Mucosa of rectum (tissue), 2 donors: Measurements from ENCODE around the gene WNT9B.

Source experiments
- H3K27ac ChIP-seq, 2 donors: one replicate each; pipeline ENCODE4 v1.7.0; 2013; ENCODE audit warnings: inconsistent platforms in 2 of 2, low read depth in 2 of 2, low read length in 2 of 2
- H3K27me3 ChIP-seq, 2 donors: one replicate each; pipeline ENCODE4 v1.7.0; 2013; ENCODE audit warnings: low read length in 2 of 2; ENCODE audit not compliant: control insufficient read depth in 2 of 2, insufficient read depth in 2 of 2
- H3K36me3 ChIP-seq, 2 donors: one replicate each; pipeline ENCODE4 v1.7.0; 2013; ENCODE audit warnings: low read length in 2 of 2; ENCODE audit not compliant: control insufficient read depth in 2 of 2, insufficient read depth in 2 of 2
- H3K4me1 ChIP-seq, 2 donors: one replicate each; pipeline ENCODE4 v1.7.0; 2013; ENCODE audit warnings: low read length in 2 of 2, mild to moderate bottlenecking in 1 of 2; ENCODE audit not compliant: control insufficient read depth in 2 of 2, insufficient read depth in 2 of 2
- H3K4me3 ChIP-seq, 2 donors: one replicate each; pipeline ENCODE4 v1.7.0; 2013; ENCODE audit warnings: low read length in 2 of 2
- H3K9ac ChIP-seq, 2 donors: one replicate each; pipeline ENCODE4 v1.7.0; 2013; ENCODE audit warnings: low read length in 2 of 2, low read depth in 1 of 2, mild to moderate bottlenecking in 1 of 2
- H3K9me3 ChIP-seq, 2 donors: one replicate each; pipeline ENCODE4 v1.7.0; 2013; ENCODE audit warnings: low read length in 2 of 2; ENCODE audit not compliant: control insufficient read depth in 2 of 2
- donor health status: healthy.
- donor health status: Normal muscosa, but diverticular disease.

WNT9B gene

DNA sequence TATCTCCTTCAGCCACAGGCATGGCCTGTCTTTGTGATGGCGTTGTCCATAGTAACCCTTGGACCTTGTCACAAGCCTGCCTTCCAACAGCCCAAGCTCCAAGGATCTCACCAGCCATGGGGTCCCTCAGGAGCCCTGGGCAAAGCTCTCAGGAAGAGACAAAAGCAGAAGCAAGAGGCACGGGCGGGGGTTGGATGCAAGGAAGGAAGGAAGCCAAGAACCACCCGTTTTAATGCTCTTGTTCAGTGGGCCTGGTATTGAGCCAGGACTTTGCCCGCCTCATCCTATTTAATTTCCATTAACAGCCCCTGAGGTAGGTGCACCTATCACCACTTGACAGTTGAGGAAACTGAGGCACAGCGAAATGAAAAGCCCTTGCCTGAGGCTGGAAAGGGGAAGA is 39.3 kb downstream of the WNT9B start:
- H3K27me3 ChIP-seq, result peaks cover 13 to 15% of the 10 kb centered on the region in 2 donors
- H3K4me3 ChIP-seq, result no peak overlapping the region

DNA sequence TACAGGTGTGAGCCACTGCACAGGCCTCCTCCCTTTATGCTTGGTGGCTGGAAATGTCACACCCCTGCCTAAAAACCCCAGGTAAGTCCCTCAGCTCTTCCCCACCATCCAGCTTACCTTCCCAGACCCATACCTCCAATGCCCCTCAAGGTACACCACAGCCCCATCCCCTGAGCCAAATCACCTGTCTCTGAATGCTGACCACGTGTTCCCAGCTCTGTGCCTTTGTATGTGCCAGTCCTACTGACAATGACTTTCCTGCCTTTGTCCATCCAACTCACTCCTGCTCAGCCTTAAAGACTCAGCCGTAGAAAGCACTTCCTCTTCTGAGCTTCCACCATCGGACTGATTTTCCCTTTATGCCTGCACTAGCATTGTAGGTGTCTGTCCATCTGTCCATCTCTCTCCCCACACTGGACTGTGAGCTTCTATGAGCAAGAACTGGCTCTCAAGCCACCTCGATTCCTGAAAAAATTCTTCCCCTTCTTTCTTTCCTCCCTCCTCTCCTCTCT is 40.9 kb downstream of the WNT9B start:
- Histone ChIP-seq H3K36me3 (no peaks in the 10 kb centered on the region), H3K4me3 (no peak overlapping the region), H3K9me3 (no peaks in the 10 kb centered on the region), H3K9ac (no peak overlapping the region), H3K27ac (no peak overlapping the region), H3K27me3 (peaks cover 13 to 14% of the 10 kb centered on the region in 2 donors), H3K4me1 (no peaks in the 10 kb centered on the region)

More for the DNA sequence above, 39.3 kb downstream of the WNT9B start:
- Histone ChIP-seq H3K9me3 (no peaks in the 10 kb centered on the region), H3K27ac (no peak overlapping the region), H3K4me1 (no peaks in the 10 kb centered on the region), H3K9ac (no peak overlapping the region), H3K36me3 (no peaks in the 10 kb centered on the region)

DNA sequence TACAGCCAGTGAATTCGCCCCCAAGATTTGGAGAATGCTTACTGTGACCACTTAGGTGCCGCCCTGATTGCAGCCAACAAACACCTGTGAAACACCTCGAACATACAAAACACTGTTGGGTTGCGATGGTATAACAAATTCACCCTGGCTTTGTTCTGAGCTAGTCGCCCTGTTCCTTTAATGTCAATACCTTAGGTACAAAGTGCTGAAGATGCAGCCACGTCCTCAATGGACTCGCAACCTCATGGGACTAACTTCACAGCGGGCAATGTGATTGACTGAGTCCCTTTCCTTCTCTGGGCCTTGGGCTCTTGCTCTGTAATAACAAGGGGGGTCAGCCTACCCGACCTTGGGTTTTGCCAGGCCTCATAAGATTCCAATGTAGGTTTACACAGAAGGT is 42.6 kb downstream of the WNT9B start:
- no peaks in the 10 kb centered on the region for H3K4me1 ChIP-seq
- no peak overlapping the region for H3K4me3 ChIP-seq
- H3K9me3 ChIP-seq, result no peaks in the 10 kb centered on the region
- H3K27ac ChIP-seq, result no peak overlapping the region
- no peak overlapping the region for H3K9ac ChIP-seq
- no peaks in the 10 kb centered on the region for H3K36me3 ChIP-seq
- peaks cover 9 to 12% of the 10 kb centered on the region in 2 donors for H3K27me3 ChIP-seq

DNA sequence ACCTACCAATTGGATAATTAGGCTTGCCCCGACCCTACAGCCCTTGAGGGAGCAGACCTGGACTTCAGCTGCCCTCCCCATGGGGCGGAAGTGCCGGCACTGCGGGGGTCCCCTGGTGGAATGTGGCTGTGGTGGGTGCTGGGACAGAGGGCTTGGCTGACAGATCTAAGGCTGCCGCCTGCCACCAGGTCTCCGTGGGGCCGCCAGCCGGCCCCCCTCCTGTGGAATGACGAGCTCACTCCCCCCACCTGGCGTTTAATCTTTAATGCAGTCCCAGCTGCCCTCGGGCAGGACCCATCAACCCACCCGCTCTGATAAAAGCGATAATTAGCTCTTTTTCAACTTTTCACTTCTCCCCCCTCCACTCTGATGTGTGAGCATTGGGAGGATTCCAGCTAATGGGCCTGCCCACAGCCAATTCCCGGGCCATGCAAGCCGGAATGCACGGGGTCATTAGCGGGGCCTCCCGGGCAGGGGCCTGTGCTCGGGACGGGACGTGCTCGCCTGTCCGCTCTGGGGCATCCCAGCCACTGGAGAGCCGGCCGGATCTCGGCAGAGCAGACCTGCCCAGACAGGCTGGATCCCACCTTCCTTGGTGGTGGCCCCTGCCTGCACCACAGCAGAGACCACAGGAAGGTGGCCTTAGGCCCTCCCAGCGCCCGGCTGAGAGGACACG is 43.2 kb downstream of the WNT9B start:
- Histone ChIP-seq H3K36me3 (no peaks in the 10 kb centered on the region), H3K9ac (no peak overlapping the region), H3K27ac (no peak overlapping the region), H3K9me3 (no peaks in the 10 kb centered on the region), H3K4me1 (no peaks in the 10 kb centered on the region), H3K4me3 (no peak overlapping the region), H3K27me3 (peaks cover 5 to 8% of the 10 kb centered on the region in 2 donors)

GRCh38 chr17:46895171-46895570 is 43.8 kb downstream of the WNT9B start:
- Histone ChIP-seq H3K4me3 (no peak overlapping the region), H3K27ac (no peak overlapping the region), H3K9ac (no peak overlapping the region), H3K27me3 (peaks cover 5 to 8% of the 10 kb centered on the region in 2 donors), H3K36me3 (no peaks in the 10 kb centered on the region), H3K9me3 (no peaks in the 10 kb centered on the region), H3K4me1 (no peaks in the 10 kb centered on the region)

DNA sequence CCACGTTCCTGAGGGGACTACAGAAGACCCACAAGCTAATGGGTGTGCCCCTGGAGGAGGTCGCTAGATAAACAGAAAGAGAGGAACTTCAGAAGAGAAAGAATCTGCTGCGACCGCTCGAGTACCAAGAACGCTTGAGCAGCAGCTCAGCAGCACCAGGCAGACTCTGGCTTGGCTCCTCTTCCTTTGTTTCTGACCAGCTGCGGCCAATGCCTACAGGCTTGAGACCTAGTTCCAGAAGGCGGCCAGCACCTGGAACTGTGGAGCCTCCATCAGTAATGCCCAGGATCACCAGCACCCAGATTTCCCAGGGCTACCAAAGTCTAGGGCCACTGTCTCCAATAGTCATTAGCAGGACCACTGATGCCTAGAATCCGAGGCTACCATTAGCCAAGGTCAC is 45.6 kb downstream of the WNT9B start:
- no peaks in the 10 kb centered on the region for H3K4me1 ChIP-seq
- H3K27me3 ChIP-seq, result peaks cover 4 to 5% of the 10 kb centered on the region in 2 donors
- H3K9ac ChIP-seq, result no peak overlapping the region
- H3K9me3 ChIP-seq, result no peaks in the 10 kb centered on the region
- no peak overlapping the region for H3K27ac ChIP-seq
- no peak overlapping the region for H3K4me3 ChIP-seq
- H3K36me3 ChIP-seq, result no peaks in the 10 kb centered on the region

- no peak overlapping the region for H3K27ac ChIP-seq
- H3K9me3 ChIP-seq, result no peaks in the 10 kb centered on the region
- H3K9ac ChIP-seq, result no peak overlapping the region
- no peaks in the 10 kb centered on the region for H3K4me1 ChIP-seq
- peaks cover 0 to 1% of the 10 kb centered on the region in 2 donors for H3K27me3 ChIP-seq
- no peaks in the 10 kb centered on the region for H3K36me3 ChIP-seq
- no peak overlapping the region for H3K4me3 ChIP-seq
Observed at GRCh38 chr17:46898364-46898763, 47.0 kb downstream of the WNT9B start.

DNA sequence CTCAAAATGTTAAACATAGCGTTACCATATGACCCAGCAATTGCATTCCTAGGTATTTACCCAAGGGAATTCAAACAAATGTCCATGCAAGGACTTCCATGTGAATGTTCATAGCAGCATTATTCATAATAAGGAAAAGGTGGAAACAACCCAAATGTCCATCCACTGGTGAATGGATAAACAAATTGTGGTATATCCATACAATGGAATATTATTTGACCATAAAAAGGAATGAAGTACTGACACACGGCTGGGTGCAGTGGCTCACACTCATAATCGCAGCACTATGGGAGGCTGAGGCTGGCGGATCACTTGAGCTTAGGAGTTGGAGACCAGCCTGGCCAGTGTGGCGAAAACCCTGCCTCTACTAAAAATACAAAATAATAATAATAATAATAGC is 47.5 kb downstream of the WNT9B start:
- H3K4me3 ChIP-seq, result no peak overlapping the region

DNA sequence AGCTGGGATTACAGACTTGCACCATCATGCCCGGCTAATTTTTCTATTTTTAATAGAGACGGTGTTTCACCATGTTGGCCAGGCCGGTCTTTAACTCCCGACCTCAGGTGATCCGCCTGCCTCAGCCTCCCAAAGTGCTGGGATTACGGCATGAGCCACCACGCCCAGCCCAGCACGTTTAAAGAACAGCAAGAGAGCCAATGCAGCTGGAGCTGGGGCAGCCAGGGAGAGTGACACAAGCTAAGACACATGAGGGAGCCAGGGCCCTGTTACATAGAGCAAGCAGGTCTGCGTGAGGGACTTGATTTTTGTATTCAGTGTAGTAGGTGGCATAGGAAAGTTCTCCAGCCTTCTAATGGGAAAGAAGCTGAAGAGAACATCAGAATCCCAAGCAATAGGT is 49.9 kb downstream of the WNT9B start:
- no peaks in the 10 kb centered on the region for H3K27me3 ChIP-seq
- H3K4me1 ChIP-seq, result no peaks in the 10 kb centered on the region
- H3K36me3 ChIP-seq, result no peaks in the 10 kb centered on the region
- no peak overlapping the region for H3K27ac ChIP-seq
- no peak overlapping the region for H3K4me3 ChIP-seq
- no peaks in the 10 kb centered on the region for H3K9me3 ChIP-seq
- no peak overlapping the region for H3K9ac ChIP-seq

More for the DNA sequence above, 47.5 kb downstream of the WNT9B start:
- H3K27me3 ChIP-seq, result no peaks in the 10 kb centered on the region
- no peaks in the 10 kb centered on the region for H3K4me1 ChIP-seq
- no peaks in the 10 kb centered on the region for H3K36me3 ChIP-seq
- no peak overlapping the region for H3K9ac ChIP-seq
- no peaks in the 10 kb centered on the region for H3K9me3 ChIP-seq
- H3K27ac ChIP-seq, result no peak overlapping the region

GRCh38 chr17:46903762-46904672 is 52.6 kb downstream of the WNT9B start:
- Histone ChIP-seq H3K4me3 (no peak overlapping the region), H3K27ac (no peak overlapping the region), H3K9me3 (no peaks in the 10 kb centered on the region), H3K9ac (no peak overlapping the region), H3K27me3 (no peaks in the 10 kb centered on the region), H3K36me3 (no peaks in the 10 kb centered on the region), H3K4me1 (no peaks in the 10 kb centered on the region)
